DMS153 treated with DMSO at 0.1 percent for 48 hours (cell line): ENCODE data around the gene DAB1.

Experiments used
- DNase-seq: peaks from one replicate; lab custom pipeline; 2025; ENCODE audit not compliant: unreplicated experiment; lab: John Stamatoyannopoulos, UW

Gene DAB1

GRCh38 chr1:56963667-56964066 is 460.2 kb downstream of the DAB1 start:
- no peak for DNase-seq

- DNase-seq: no peak
These were observed 462.4 kb downstream of the DAB1 start for GRCh38 chr1:56961426-56961825.

GRCh38 chr1:56958526-56958925 is 465.3 kb downstream of the DAB1 start:
- DNase-seq: no peak

- no peak for DNase-seq
These were observed 465.9 kb downstream of the DAB1 start for GRCh38 chr1:56957931-56958330.

- DNase-seq: no peak
These were observed 469.2 kb downstream of the DAB1 start for GRCh38 chr1:56954664-56955063.

GRCh38 chr1:56953386-56953785 is 470.5 kb downstream of the DAB1 start:
- DNase-seq: no peak

GRCh38 chr1:56952501-56952900 is 471.4 kb downstream of the DAB1 start:
- DNase-seq: no peak

- no peak for DNase-seq
These were observed 475.3 kb downstream of the DAB1 start for GRCh38 chr1:56948403-56949023.
